ENCODE measurements around the gene CAMK2G. TPM values are rescaled to one million over a fixed set of nuclear protein-coding genes. Genes with fewer than 3 reads are reported as not detected.

CAMK2G gene
- total RNA-seq, 2 donors from 2014 or later: 40.0 to 45.8 TPM

DNA sequence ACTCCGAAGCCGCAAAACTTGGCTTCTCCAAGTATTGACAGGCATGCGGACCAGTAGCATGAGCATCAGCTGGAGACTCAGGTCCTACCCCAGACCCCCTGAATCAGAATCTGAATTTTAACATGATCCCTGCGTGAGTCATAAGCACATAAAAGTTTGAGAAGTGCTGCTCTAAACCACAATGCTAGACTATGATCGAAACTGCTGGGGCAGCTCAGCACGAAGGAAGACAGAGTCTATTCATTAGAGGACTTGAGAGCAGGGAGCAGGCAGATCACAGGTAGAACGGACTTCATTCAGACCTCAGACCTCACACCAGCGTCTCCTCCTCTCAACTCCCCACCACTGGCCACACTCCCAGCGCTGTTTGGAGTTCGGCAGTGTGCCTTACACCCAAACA lies 16.9 kb downstream of the CAMK2G start:
- Histone ChIP-seq H3K9ac (ENCODE audit: low read depth in 2 of 2, low read length in 2 of 2) (no peak overlapping the region), H3K36me3 (no peaks in the 10 kb centered on the region), H3K9me3 (no peaks in the 10 kb centered on the region), H3K4me3 (no peak overlapping the region), H3K27me3 (no peaks in the 10 kb centered on the region), H3K4me1 (peaks cover 3% of the 10 kb centered on the region), H3K27ac (no peak overlapping the region)
- TF ChIP-seq, protein P1, sequence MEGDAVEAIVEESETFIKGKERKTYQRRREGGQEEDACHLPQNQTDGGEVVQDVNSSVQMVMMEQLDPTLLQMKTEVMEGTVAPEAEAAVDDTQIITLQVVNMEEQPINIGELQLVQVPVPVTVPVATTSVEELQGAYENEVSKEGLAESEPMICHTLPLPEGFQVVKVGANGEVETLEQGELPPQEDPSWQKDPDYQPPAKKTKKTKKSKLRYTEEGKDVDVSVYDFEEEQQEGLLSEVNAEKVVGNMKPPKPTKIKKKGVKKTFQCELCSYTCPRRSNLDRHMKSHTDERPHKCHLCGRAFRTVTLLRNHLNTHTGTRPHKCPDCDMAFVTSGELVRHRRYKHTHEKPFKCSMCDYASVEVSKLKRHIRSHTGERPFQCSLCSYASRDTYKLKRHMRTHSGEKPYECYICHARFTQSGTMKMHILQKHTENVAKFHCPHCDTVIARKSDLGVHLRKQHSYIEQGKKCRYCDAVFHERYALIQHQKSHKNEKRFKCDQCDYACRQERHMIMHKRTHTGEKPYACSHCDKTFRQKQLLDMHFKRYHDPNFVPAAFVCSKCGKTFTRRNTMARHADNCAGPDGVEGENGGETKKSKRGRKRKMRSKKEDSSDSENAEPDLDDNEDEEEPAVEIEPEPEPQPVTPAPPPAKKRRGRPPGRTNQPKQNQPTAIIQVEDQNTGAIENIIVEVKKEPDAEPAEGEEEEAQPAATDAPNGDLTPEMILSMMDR (IDR thresholded peaks at IDR 0.05): no peak
- intact Hi-C loops (cut with DNase I): no loop called here
- DNase-seq: no peak

DNA sequence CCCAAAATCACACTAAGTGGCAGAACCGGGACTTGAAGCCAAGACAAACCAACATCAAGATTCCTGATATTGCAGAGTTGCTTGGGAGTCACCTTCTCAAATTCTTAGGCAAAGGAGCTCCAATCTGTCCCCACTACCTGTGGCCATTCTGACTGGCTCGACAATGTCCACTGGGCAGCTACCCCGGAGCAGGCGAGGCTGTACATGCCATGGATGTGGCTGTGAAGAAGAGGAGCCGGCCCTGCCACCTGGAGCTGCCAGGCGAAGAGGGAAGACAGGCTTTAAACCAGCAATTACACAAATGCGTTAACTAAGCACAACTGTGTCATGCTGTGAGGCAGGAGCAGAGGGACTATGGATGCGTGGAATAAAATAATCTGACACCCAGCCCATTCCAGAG lies 18.1 kb downstream of the CAMK2G start:
- TF ChIP-seq, protein P1 (IDR thresholded peaks at IDR 0.05): no peak
- intact Hi-C loops (cut with DNase I): no loop called here
- Histone ChIP-seq H3K4me3 (no peak overlapping the region), H3K9me3 (no peaks in the 10 kb centered on the region), H3K4me1 (peaks cover 3% of the 10 kb centered on the region), H3K9ac (ENCODE audit: low read depth in 2 of 2, low read length in 2 of 2) (no peak overlapping the region), H3K27me3 (no peaks in the 10 kb centered on the region), H3K36me3 (no peaks in the 10 kb centered on the region), H3K27ac (no peak overlapping the region)
- DNase-seq: no peak

GRCh38 chr10:73855413-73855812 lies 18.9 kb downstream of the CAMK2G start:
- TF ChIP-seq, protein P1 (IDR thresholded peaks at IDR 0.05): no peak
- Histone ChIP-seq H3K4me3 (no peak overlapping the region), H3K27me3 (no peaks in the 10 kb centered on the region), H3K9ac (ENCODE audit: low read depth in 2 of 2, low read length in 2 of 2) (no peak overlapping the region), H3K27ac (no peak overlapping the region), H3K36me3 (no peaks in the 10 kb centered on the region), H3K9me3 (no peaks in the 10 kb centered on the region), H3K4me1 (peaks cover 3% of the 10 kb centered on the region)
- DNase-seq: peak; percentile 54
- intact Hi-C loops (cut with DNase I): no loop called here

- Histone ChIP-seq H3K27me3 (no peaks in the 10 kb centered on the region), H3K27ac (no peak overlapping the region), H3K4me1 (peaks cover 3% of the 10 kb centered on the region), H3K4me3 (no peak overlapping the region), H3K9ac (ENCODE audit: low read depth in 2 of 2, low read length in 2 of 2) (no peak overlapping the region), H3K36me3 (no peaks in the 10 kb centered on the region), H3K9me3 (no peaks in the 10 kb centered on the region)
- TF ChIP-seq, protein P1 (IDR thresholded peaks at IDR 0.05): no peak
- intact Hi-C loops (cut with DNase I): no loop called here
- DNase-seq: peak; percentile 60
Observed at GRCh38 chr10:73854310-73854709, 20.0 kb downstream of the CAMK2G start.

DNA sequence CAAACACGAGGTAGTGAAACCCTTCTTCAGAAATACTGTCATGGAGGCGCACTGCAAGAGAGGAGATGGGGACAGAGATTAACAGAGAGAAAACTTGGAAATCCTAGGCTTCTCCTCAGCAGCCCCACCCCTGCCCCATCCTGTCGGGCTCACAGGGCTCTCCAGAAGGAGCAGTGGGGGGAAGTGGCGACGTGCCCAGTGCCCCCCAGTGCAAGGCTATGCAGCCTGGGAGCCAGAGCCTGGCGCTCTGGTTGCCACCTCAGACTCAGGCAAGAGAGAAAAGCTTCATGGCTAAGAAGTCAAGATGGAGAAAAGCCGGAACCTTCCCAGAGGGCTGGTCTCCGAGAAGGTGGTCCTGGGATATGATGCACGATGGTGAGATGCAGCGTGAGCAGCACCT lies 21.2 kb downstream of the CAMK2G start:
- Histone ChIP-seq H3K36me3 (peaks cover under 1% of the 10 kb centered on the region), H3K9ac (ENCODE audit: low read depth in 2 of 2, low read length in 2 of 2) (no peak overlapping the region), H3K4me1 (peaks cover 3% of the 10 kb centered on the region), H3K27ac (no peak overlapping the region), H3K27me3 (no peaks in the 10 kb centered on the region), H3K9me3 (no peaks in the 10 kb centered on the region), H3K4me3 (no peak overlapping the region)
- DNase-seq: no peak
- TF ChIP-seq, protein P1 (IDR thresholded peaks at IDR 0.05): no peak
- intact Hi-C loops (cut with DNase I): no loop called here
